HCT116 (cell line): ENCODE measurements around the gene AHRR. TPM values are rescaled to one million over a fixed set of nuclear protein-coding genes. Genes with fewer than 3 reads are reported as not detected.
"Not testable (repeated sequence)": the region's sequence is repeated elsewhere in the genome, so short reads cannot be mapped to it uniquely, and the experiment has no call there.

ENCODE experiments used
- ATAC-seq: fragments of 200-7000 bp; cut with Tn5 transposase; 2 replicates; pipeline ENCODE4 v1.9.1; 2020; ENCODE audit warnings: mild to moderate bottlenecking, moderate library complexity
- BruUV-seq: library from RNA; stranded (reverse); fragments of 400-500 nt; replicated peaks from 2 replicates; lab custom pipeline; 2021; lab: Mats Ljungman, UMichigan
- CTCF ChIA-PET: fragments of 300-600 bp; sonication (Branson Sonifier 250); formaldehyde crosslinking; loops from one replicate; lab custom pipeline; 2021; ENCODE audit warnings: antibody characterized with exemption; lab: Charles Lee
- POLR2A ChIA-PET: fragments of 300-600, 350-600 bp; sonication (Branson Sonifier 250); formaldehyde crosslinking; loops from one replicate; lab custom pipeline; 2021; ENCODE audit warnings: antibody characterized with exemption; lab: Charles Lee
- RAD21 ChIA-PET, 2 experiments: fragments of 300-600 bp; sonication (Branson Sonifier 250); formaldehyde crosslinking; loops; one replicate each; lab custom pipeline; 2023; ENCODE audit warnings: low total read pairs in 2 of 2; ENCODE audit not compliant: uncharacterized antibody in 2 of 2, unreplicated experiment in 2 of 2, low non-redundant PET in 1 of 2; lab: Charles Lee
- DNase-seq: peaks from one replicate; pipeline ENCODE4 v3.0.0-alpha.2; 2010; ENCODE audit warnings: low read depth, low spot score
- H2AFZ ChIP-seq: fragments of 200-600 bp; shearing (Covaris generic), sonication (generic); 2 replicates; pipeline ENCODE4 v1.6.1; 2017; ENCODE audit warnings: low read depth, mixed run types, mixed read lengths, antibody characterized with exemption, low read length; ENCODE audit not compliant: poor library complexity, severe bottlenecking
- H3K27ac ChIP-seq: 2 replicates; pipeline ENCODE4 v1.5.1; 2012; ENCODE audit warnings: low read depth, low read length
- H3K27me3 ChIP-seq: fragments of 200-600 bp; sonication (generic); 2 replicates; pipeline ENCODE4 v1.6.1; 2016; ENCODE audit warnings: mixed run types, low read length, mixed read lengths; ENCODE audit not compliant: insufficient read depth
- H3K36me3 ChIP-seq, 2 experiments: fragments of 200-500 bp in 1 of 2; fragments of 200-600 bp in 1 of 2; sonication (Bioruptor generic) in 1 of 2; sonication (generic) in 1 of 2; 2 replicates each; pipeline versions ENCODE4 v1.5.1 to v1.6.1; 2014 to 2016; ENCODE audit warnings: low read length in 2 of 2, inconsistent platforms in 1 of 2, mixed read lengths in 1 of 2, mixed run types in 1 of 2; ENCODE audit not compliant: insufficient read depth in 2 of 2, control insufficient read depth in 1 of 2
- H3K4me1 ChIP-seq, 2 experiments: fragments of 200-600 bp in 1 of 2; sonication (generic) in 1 of 2; 2 replicates each; pipeline versions ENCODE4 v1.5.1 to v1.6.1; 2012 to 2017; ENCODE audit warnings: low read length in 2 of 2, inconsistent platforms in 1 of 2, mild to moderate bottlenecking in 1 of 2, mixed read lengths in 1 of 2, mixed run types in 1 of 2, moderate library complexity in 1 of 2; ENCODE audit not compliant: insufficient read depth in 2 of 2, control insufficient read depth in 1 of 2
- H3K4me2 ChIP-seq: fragments of 200-600 bp; sonication (generic); 2 replicates; pipeline ENCODE4 v1.6.1; 2017; ENCODE audit warnings: mixed run types, low read length, mixed read lengths
- H3K4me3 ChIP-seq, 2 experiments: fragments of 200-600 bp in 1 of 2; sonication (generic) in 1 of 2; replicated peaks in 1 of 2; 2 replicates each; pipeline ENCODE4 v1.5.1; 2011 to 2016; ENCODE audit warnings: low read length in 2 of 2, control low read depth in 1 of 2, low read depth in 1 of 2, mild to moderate bottlenecking in 1 of 2, mixed read lengths in 1 of 2, mixed run types in 1 of 2
- H3K79me2 ChIP-seq: fragments of 200-600 bp; sonication (generic); 2 replicates; pipeline ENCODE4 v1.6.1; 2017; ENCODE audit warnings: mild to moderate bottlenecking, mixed run types, low read length, moderate library complexity, mixed read lengths; ENCODE audit not compliant: insufficient read depth
- H3K9ac ChIP-seq: fragments of 200-600 bp; sonication (generic); 2 replicates; pipeline ENCODE4 v1.6.1; 2016; ENCODE audit warnings: low read length, mixed read lengths
- H3K9me2 ChIP-seq: fragments of 200-600 bp; sonication (generic), shearing (Covaris generic); 2 replicates; pipeline ENCODE4 v1.6.1; 2017; ENCODE audit warnings: mixed run types, mild to moderate bottlenecking, moderate library complexity; ENCODE audit not compliant: insufficient read depth
- H3K9me3 ChIP-seq, 2 experiments: fragments of 200-500 bp in 1 of 2; fragments of 200-600 bp in 1 of 2; sonication (Bioruptor generic) in 1 of 2; sonication (generic) in 1 of 2; 2 replicates each; pipeline ENCODE4 v1.6.1; 2014 to 2017; ENCODE audit warnings: low read length in 2 of 2, mixed read lengths in 2 of 2, inconsistent platforms in 1 of 2, low read depth in 1 of 2, mild to moderate bottlenecking in 1 of 2, mixed run types in 1 of 2, moderate library complexity in 1 of 2; ENCODE audit not compliant: control insufficient read depth in 1 of 2, insufficient read depth in 1 of 2
- H4K20me1 ChIP-seq: fragments of 200-600 bp; sonication (generic), shearing (Covaris generic); 2 replicates; pipeline ENCODE4 v1.6.1; 2017; ENCODE audit warnings: mixed run types, mild to moderate bottlenecking, moderate library complexity; ENCODE audit not compliant: insufficient read depth
- ATF3 ChIP-seq: IDR thresholded peaks from 2 replicates; pipeline ENCODE4 v1.6.1; 2012
- CBX3 ChIP-seq: IDR thresholded peaks from 2 replicates; pipeline ENCODE4 v1.6.1; 2012; ENCODE audit warnings: low read depth
- CEBPB ChIP-seq: IDR thresholded peaks from 2 replicates; pipeline ENCODE4 v1.6.1; 2012; ENCODE audit warnings: low read depth
- CTCF ChIP-seq, 3 experiments: fragments of 200-600 bp in 1 of 3; sonication (generic) in 1 of 3; IDR thresholded peaks in 2 of 3; conservative IDR thresholded peaks in 1 of 3; 2 replicates each; pipeline ENCODE4 v1.5.1; 2012 to 2017; ENCODE audit warnings: low read depth in 2 of 3, low read length in 2 of 3, antibody characterized with exemption in 1 of 3, borderline replicate concordance in 1 of 3, control low read depth in 1 of 3, mild to moderate bottlenecking in 1 of 3, mixed read lengths in 1 of 3, mixed run types in 1 of 3, moderate library complexity in 1 of 3; ENCODE audit not compliant: insufficient read depth in 1 of 3
- EGR1 ChIP-seq: IDR thresholded peaks from 2 replicates; pipeline ENCODE4 v1.6.1; 2012; ENCODE audit warnings: low read depth
- ELF1 ChIP-seq: IDR thresholded peaks from 2 replicates; pipeline ENCODE4 v1.6.1; 2012; ENCODE audit warnings: low read depth, borderline replicate concordance
- EZH2phosphoT487 ChIP-seq: fragments of 200-600 bp; IDR thresholded peaks from 2 replicates; pipeline ENCODE4 v1.6.1; 2018; ENCODE audit warnings: antibody characterized with exemption, borderline replicate concordance
- JUND ChIP-seq: IDR thresholded peaks from 2 replicates; pipeline ENCODE4 v1.6.1; 2012
- POLR2A ChIP-seq: IDR thresholded peaks from 2 replicates; pipeline ENCODE4 v1.7.0; 2011; ENCODE audit warnings: borderline replicate concordance; ENCODE audit not compliant: insufficient read depth, insufficient read length; ENCODE audit errors: extremely low read depth
- POLR2AphosphoS5 ChIP-seq: IDR thresholded peaks from 2 replicates; pipeline ENCODE4 v1.6.1; 2011; ENCODE audit warnings: mild to moderate bottlenecking, low read depth, low read length, moderate library complexity
- RAD21 ChIP-seq: IDR thresholded peaks from 2 replicates; pipeline ENCODE4 v1.6.1; 2012; ENCODE audit warnings: low read depth, mild to moderate bottlenecking
- SIN3A ChIP-seq: IDR thresholded peaks from 2 replicates; pipeline ENCODE4 v1.6.1; 2012; ENCODE audit warnings: low read depth
- SP1 ChIP-seq: IDR thresholded peaks from 2 replicates; pipeline ENCODE4 v1.6.1; 2012; ENCODE audit warnings: low read depth
- SRF ChIP-seq: IDR thresholded peaks from 2 replicates; pipeline ENCODE4 v1.6.1; 2012; ENCODE audit warnings: low read depth
- YY1 ChIP-seq: IDR thresholded peaks from 2 replicates; pipeline ENCODE4 v1.6.1; 2011; ENCODE audit warnings: low read length, low read depth, moderate library complexity, mild to moderate bottlenecking; ENCODE audit not compliant: insufficient replicate concordance; ENCODE audit errors: extremely low read depth
- ZNF274 ChIP-seq: fragments of 200-500 bp; sonication (Bioruptor generic); IDR thresholded peaks from 2 replicates; pipeline ENCODE4 v1.6.1; 2014; ENCODE audit warnings: mild to moderate bottlenecking, low read depth, low read length, inconsistent platforms
- intact Hi-C: fragments of 100-400 bp; cut with micrococcal nuclease; formaldehyde crosslinking; loops from 2 replicates; pipeline ENCODE4 v1.10.0; 2022
- total RNA-seq: library from RNA; stranded (reverse); gene quantifications from one replicate; pipeline ENCODE4 v1.2.1, GENCODE V29; 2021; ENCODE audit not compliant: unreplicated experiment
- TF ChIP-seq, protein P1 (sequence below): IDR thresholded peaks from 2 replicates; pipeline ENCODE4 v1.6.1; 2012; ENCODE audit warnings: low read depth

AHRR gene
- total RNA-seq, 1 experiment from 2014 or later: 12.7 TPM

DNA sequence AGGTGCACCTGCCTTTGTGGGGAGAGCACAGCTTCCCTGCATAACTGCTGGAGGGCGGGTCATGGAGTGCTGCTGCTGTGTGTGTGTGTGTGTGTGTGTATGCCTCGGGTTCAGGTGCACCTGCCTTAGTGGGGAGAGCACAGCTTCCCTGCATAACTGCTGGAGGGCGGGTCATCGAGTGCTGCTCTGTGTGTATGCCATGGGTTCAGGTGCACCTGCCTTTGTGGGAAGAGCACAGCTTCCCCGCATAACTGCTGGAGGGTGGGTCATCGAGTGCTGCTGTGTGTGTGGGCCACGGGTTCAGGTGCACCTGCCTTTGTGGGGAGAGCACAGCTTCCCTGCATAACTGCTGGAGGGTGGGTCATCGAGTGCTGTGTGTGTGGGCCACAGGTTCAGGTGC is 19.1 kb upstream of the AHRR start:
- RAD21 ChIA-PET, H3K9me2 ChIP-seq, CTCF ChIA-PET, intact Hi-C loops, DNase-seq, BruUV-seq, H3K4me3 ChIP-seq, H3K9me3 ChIP-seq, POLR2A ChIA-PET, H3K27ac ChIP-seq, H4K20me1 ChIP-seq, H3K9ac ChIP-seq, H3K4me1 ChIP-seq, H3K27me3 ChIP-seq, H3K36me3 ChIP-seq, H2AFZ ChIP-seq, ATAC-seq, H3K4me2 ChIP-seq: not testable (repeated sequence)
- peaks cover 29% of the 10 kb centered on the region; the same call in 1 of the 2 replicates for H3K79me2 ChIP-seq

- Histone ChIP-seq H3K9ac (no peak overlapping the region), H3K27ac (no peak overlapping the region), H3K36me3 (peaks cover 8 to 9% of the 10 kb centered on the region in 2 experiments; a peak in 2 of 4 replicates), H3K4me3 (no peak overlapping the region), H2AFZ (no peak overlapping the region), H3K4me1 (no peaks in the 10 kb centered on the region), H3K4me2 (no peak overlapping the region), H3K9me3 (no peaks in the 10 kb centered on the region), H4K20me1 (no peaks in the 10 kb centered on the region), H3K27me3 (no peaks in the 10 kb centered on the region), H3K9me2 (no peaks in the 10 kb centered on the region), H3K79me2 (peaks cover 31% of the 10 kb centered on the region; the same call in 1 of the 2 replicates)
- intact Hi-C loops: no loop called here
- CTCF ChIA-PET: no interaction called here
- ATAC-seq: no peak
- POLR2A ChIA-PET: no interaction called here
- no peak for DNase-seq
- no TSS peak for BruUV-seq
- RAD21 ChIA-PET: no interaction called here
- no peak for TF ChIP-seq POLR2AphosphoS5
- no peak for TF ChIP-seq ELF1
- no peak for TF ChIP-seq CBX3
- TF ChIP-seq POLR2A: no peak
- no peak for TF ChIP-seq ZNF274
- no peak for TF ChIP-seq SIN3A
- no peak for TF ChIP-seq EGR1
- TF ChIP-seq ATF3: no peak
- TF ChIP-seq, protein P1, sequence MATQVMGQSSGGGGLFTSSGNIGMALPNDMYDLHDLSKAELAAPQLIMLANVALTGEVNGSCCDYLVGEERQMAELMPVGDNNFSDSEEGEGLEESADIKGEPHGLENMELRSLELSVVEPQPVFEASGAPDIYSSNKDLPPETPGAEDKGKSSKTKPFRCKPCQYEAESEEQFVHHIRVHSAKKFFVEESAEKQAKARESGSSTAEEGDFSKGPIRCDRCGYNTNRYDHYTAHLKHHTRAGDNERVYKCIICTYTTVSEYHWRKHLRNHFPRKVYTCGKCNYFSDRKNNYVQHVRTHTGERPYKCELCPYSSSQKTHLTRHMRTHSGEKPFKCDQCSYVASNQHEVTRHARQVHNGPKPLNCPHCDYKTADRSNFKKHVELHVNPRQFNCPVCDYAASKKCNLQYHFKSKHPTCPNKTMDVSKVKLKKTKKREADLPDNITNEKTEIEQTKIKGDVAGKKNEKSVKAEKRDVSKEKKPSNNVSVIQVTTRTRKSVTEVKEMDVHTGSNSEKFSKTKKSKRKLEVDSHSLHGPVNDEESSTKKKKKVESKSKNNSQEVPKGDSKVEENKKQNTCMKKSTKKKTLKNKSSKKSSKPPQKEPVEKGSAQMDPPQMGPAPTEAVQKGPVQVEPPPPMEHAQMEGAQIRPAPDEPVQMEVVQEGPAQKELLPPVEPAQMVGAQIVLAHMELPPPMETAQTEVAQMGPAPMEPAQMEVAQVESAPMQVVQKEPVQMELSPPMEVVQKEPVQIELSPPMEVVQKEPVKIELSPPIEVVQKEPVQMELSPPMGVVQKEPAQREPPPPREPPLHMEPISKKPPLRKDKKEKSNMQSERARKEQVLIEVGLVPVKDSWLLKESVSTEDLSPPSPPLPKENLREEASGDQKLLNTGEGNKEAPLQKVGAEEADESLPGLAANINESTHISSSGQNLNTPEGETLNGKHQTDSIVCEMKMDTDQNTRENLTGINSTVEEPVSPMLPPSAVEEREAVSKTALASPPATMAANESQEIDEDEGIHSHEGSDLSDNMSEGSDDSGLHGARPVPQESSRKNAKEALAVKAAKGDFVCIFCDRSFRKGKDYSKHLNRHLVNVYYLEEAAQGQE: no peak
- no peak for TF ChIP-seq SRF
- TF ChIP-seq RAD21: no peak
- no peak for TF ChIP-seq YY1
- TF ChIP-seq CEBPB: no peak
- no peak for TF ChIP-seq EZH2phosphoT487
- TF ChIP-seq CTCF (IDR thresholded peaks at IDR 0.05 in 2 of 3, conservative IDR thresholded peaks at IDR 0.05 in 1 of 3; ENCODE audit: borderline replicate concordance in 1 of 3, insufficient read depth in 1 of 3, low read depth in 2 of 3, low read length in 2 of 3): no peak
- TF ChIP-seq SP1: no peak
- no peak for TF ChIP-seq JUND
Observed at GRCh38 chr5:302966-303365, 18.5 kb upstream of the AHRR start.
